ENCODE data around the gene PLPPR3. TPM values are rescaled to one million over a fixed set of nuclear protein-coding genes. Genes with fewer than 3 reads are reported as not detected.
"Not testable (repeated sequence)": the region's sequence is repeated elsewhere in the genome, so short reads cannot be mapped to it uniquely, and the experiment has no call there.

Gene PLPPR3
- polyA plus RNA-seq, 1 donor: 5.2 TPM

- Histone ChIP-seq H3K27me3 (ENCODE audit: control insufficient read depth, insufficient read depth, low read length) (peaks cover 42% of the 10 kb centered on the region), H3K9me3 (ENCODE audit: control insufficient read depth, low read depth, low read length) (peaks cover 7% of the 10 kb centered on the region), H3K27ac (ENCODE audit: low read length) (no peak overlapping the region), H3K36me3 (ENCODE audit: control insufficient read depth, insufficient read depth, low read length) (no peaks in the 10 kb centered on the region), H3K4me3 (ENCODE audit: low read length) (no peak overlapping the region), H3K4me1 (ENCODE audit: control insufficient read depth, insufficient read depth, low read length) (peaks cover 8% of the 10 kb centered on the region)
- DNase-seq: no peak
- no CpG with 5 or more reads among the region's 67 CpGs for WGBS (ENCODE audit: insufficient coverage, low lambda C conversion rate)
Observed at GRCh38 chr19:853014-853585, 31.3 kb upstream of the PLPPR3 start.

- Histone ChIP-seq H3K27ac (ENCODE audit: low read length) (no peak within 1 kb of the TSS), H3K4me3 (ENCODE audit: low read length) (no peak within 1 kb of the TSS), H3K36me3 (ENCODE audit: control insufficient read depth, insufficient read depth, low read length) (no peaks in the 10 kb centered on the region), H3K27me3 (ENCODE audit: control insufficient read depth, insufficient read depth, low read length) (peaks cover 49% of the 10 kb centered on the region), H3K4me1 (ENCODE audit: control insufficient read depth, insufficient read depth, low read length) (peaks cover 8% of the 10 kb centered on the region), H3K9me3 (ENCODE audit: control insufficient read depth, low read depth, low read length) (peaks cover 10% of the 10 kb centered on the region)
- WGBS (ENCODE audit: insufficient coverage, low lambda C conversion rate): no CpG with 5 or more reads among the region's 55 CpGs
- peak in 1 of 2 donors; percentile 1 for DNase-seq
Observed at GRCh38 chr19:852136-853013, 30.6 kb upstream of the PLPPR3 start, which contains the start of gene ELANE. Gene ELANE, plus strand, starts transcription at chr19:852303. Its CDS starts 26 bp downstream, at chr19:852329.

- peaks cover 63% of the 10 kb centered on the region for H3K27me3 ChIP-seq (ENCODE audit: control insufficient read depth, insufficient read depth, low read length)
Observed at GRCh38 chr19:850979-851335, 29.2 kb upstream of the PLPPR3 start.

GRCh38 chr19:850221-850978, 28.6 kb upstream of the PLPPR3 start:
- H3K4me1 ChIP-seq (ENCODE audit: control insufficient read depth, insufficient read depth, low read length): peaks cover 8% of the 10 kb centered on the region
- H3K4me3 ChIP-seq (ENCODE audit: low read length): no peak overlapping the region
- peaks cover 66% of the 10 kb centered on the region for H3K27me3 ChIP-seq (ENCODE audit: control insufficient read depth, insufficient read depth, low read length)
- H3K27ac ChIP-seq (ENCODE audit: low read length): peak overlapping the region; percentile 52
- WGBS (ENCODE audit: insufficient coverage, low lambda C conversion rate): no CpG with 5 or more reads among the region's 28 CpGs
- no peaks in the 10 kb centered on the region for H3K36me3 ChIP-seq (ENCODE audit: control insufficient read depth, insufficient read depth, low read length)
- peak; percentile 67 for DNase-seq
- peaks cover 9% of the 10 kb centered on the region for H3K9me3 ChIP-seq (ENCODE audit: control insufficient read depth, low read depth, low read length)

More at GRCh38 chr19:850979-851335, 29.2 kb upstream of the PLPPR3 start:
- no peak for DNase-seq
- H3K9me3 ChIP-seq (ENCODE audit: control insufficient read depth, low read depth, low read length): peaks cover 10% of the 10 kb centered on the region
- peak overlapping the region; percentile 52 for H3K27ac ChIP-seq (ENCODE audit: low read length)
- H3K4me1 ChIP-seq (ENCODE audit: control insufficient read depth, insufficient read depth, low read length): peaks cover 8% of the 10 kb centered on the region
- no CpG with 5 or more reads among the region's 13 CpGs for WGBS (ENCODE audit: insufficient coverage, low lambda C conversion rate)
- H3K36me3 ChIP-seq (ENCODE audit: control insufficient read depth, insufficient read depth, low read length): no peaks in the 10 kb centered on the region
- H3K4me3 ChIP-seq (ENCODE audit: low read length): no peak overlapping the region

GRCh38 chr19:849195-849594, 27.4 kb upstream of the PLPPR3 start:
- not testable (repeated sequence) for H3K36me3 ChIP-seq (ENCODE audit: control insufficient read depth, insufficient read depth, low read length); H3K9me3 ChIP-seq (ENCODE audit: control insufficient read depth, low read depth, low read length); H3K4me3 ChIP-seq (ENCODE audit: low read length); DNase-seq; H3K4me1 ChIP-seq (ENCODE audit: control insufficient read depth, insufficient read depth, low read length); H3K27ac ChIP-seq (ENCODE audit: low read length)
- H3K27me3 ChIP-seq (ENCODE audit: control insufficient read depth, insufficient read depth, low read length): peaks cover 72% of the 10 kb centered on the region
- no CpG with 5 or more reads among the region's 8 CpGs for WGBS (ENCODE audit: insufficient coverage, low lambda C conversion rate)

GRCh38 chr19:848386-848921, 26.7 kb upstream of the PLPPR3 start:
- H3K4me3 ChIP-seq (ENCODE audit: low read length): no peak overlapping the region
- DNase-seq: no peak
- no peak overlapping the region for H3K27ac ChIP-seq (ENCODE audit: low read length)
- H3K4me1 ChIP-seq (ENCODE audit: control insufficient read depth, insufficient read depth, low read length): peaks cover 9% of the 10 kb centered on the region
- no peaks in the 10 kb centered on the region for H3K36me3 ChIP-seq (ENCODE audit: control insufficient read depth, insufficient read depth, low read length)
- peaks cover 73% of the 10 kb centered on the region for H3K27me3 ChIP-seq (ENCODE audit: control insufficient read depth, insufficient read depth, low read length)
- no CpG with 5 or more reads among the region's 12 CpGs for WGBS (ENCODE audit: insufficient coverage, low lambda C conversion rate)
- H3K9me3 ChIP-seq (ENCODE audit: control insufficient read depth, low read depth, low read length): peaks cover 12% of the 10 kb centered on the region

- peaks cover 10% of the 10 kb centered on the region for H3K4me1 ChIP-seq (ENCODE audit: control insufficient read depth, insufficient read depth, low read length)
- 45% methylated on average over 4 of the region's 37 CpGs for WGBS (ENCODE audit: insufficient coverage, low lambda C conversion rate)
- DNase-seq: no peak
- H3K36me3 ChIP-seq (ENCODE audit: control insufficient read depth, insufficient read depth, low read length): no peaks in the 10 kb centered on the region
- peaks cover 69% of the 10 kb centered on the region for H3K27me3 ChIP-seq (ENCODE audit: control insufficient read depth, insufficient read depth, low read length)
- H3K27ac ChIP-seq (ENCODE audit: low read length): no peak overlapping the region
- H3K9me3 ChIP-seq (ENCODE audit: control insufficient read depth, low read depth, low read length): peaks cover 11% of the 10 kb centered on the region
- H3K4me3 ChIP-seq (ENCODE audit: low read length): no peak overlapping the region
Observed at GRCh38 chr19:845707-846521, 24.2 kb upstream of the PLPPR3 start.

GRCh38 chr19:844546-844971, 22.8 kb upstream of the PLPPR3 start:
- Histone ChIP-seq H3K9me3 (ENCODE audit: control insufficient read depth, low read depth, low read length) (peaks cover 11% of the 10 kb centered on the region), H3K27ac (ENCODE audit: low read length) (no peak overlapping the region), H3K36me3 (ENCODE audit: control insufficient read depth, insufficient read depth, low read length) (no peaks in the 10 kb centered on the region), H3K4me3 (ENCODE audit: low read length) (no peak overlapping the region), H3K4me1 (ENCODE audit: control insufficient read depth, insufficient read depth, low read length) (peaks cover 5% of the 10 kb centered on the region), H3K27me3 (ENCODE audit: control insufficient read depth, insufficient read depth, low read length) (peaks cover 64% of the 10 kb centered on the region)
- WGBS (ENCODE audit: insufficient coverage, low lambda C conversion rate): no CpG with 5 or more reads among the region's 11 CpGs
- DNase-seq: no peak

GRCh38 chr19:843836-844545, 22.2 kb upstream of the PLPPR3 start:
- Histone ChIP-seq H3K4me3 (ENCODE audit: low read length) (no peak overlapping the region), H3K27ac (ENCODE audit: low read length) (no peak overlapping the region), H3K27me3 (ENCODE audit: control insufficient read depth, insufficient read depth, low read length) (peaks cover 59% of the 10 kb centered on the region), H3K9me3 (ENCODE audit: control insufficient read depth, low read depth, low read length) (peaks cover 11% of the 10 kb centered on the region), H3K4me1 (ENCODE audit: control insufficient read depth, insufficient read depth, low read length) (peaks cover 5% of the 10 kb centered on the region), H3K36me3 (ENCODE audit: control insufficient read depth, insufficient read depth, low read length) (no peaks in the 10 kb centered on the region)
- no CpG with 5 or more reads among the region's 70 CpGs for WGBS (ENCODE audit: insufficient coverage, low lambda C conversion rate)
- DNase-seq: no peak

All from large intestine (tissue), 3 donors.